HCT116 (cell line): Measurements from ENCODE around the gene CDH11. TPM values are rescaled to one million over a fixed set of nuclear protein-coding genes. Genes with fewer than 3 reads are reported as not detected.

ENCODE experiments used
- ATAC-seq: fragments of 200-7000 bp; cut with Tn5 transposase; 2 replicates; pipeline ENCODE4 v1.9.1; 2020; ENCODE audit warnings: mild to moderate bottlenecking, moderate library complexity
- BruUV-seq: library from RNA; stranded (reverse); fragments of 400-500 nt; replicated peaks from 2 replicates; lab custom pipeline; 2021; lab: Mats Ljungman, UMichigan
- CTCF ChIA-PET: fragments of 300-600 bp; sonication (Branson Sonifier 250); formaldehyde crosslinking; loops from one replicate; lab custom pipeline; 2021; ENCODE audit warnings: antibody characterized with exemption; lab: Charles Lee
- POLR2A ChIA-PET: fragments of 300-600, 350-600 bp; sonication (Branson Sonifier 250); formaldehyde crosslinking; loops from one replicate; lab custom pipeline; 2021; ENCODE audit warnings: antibody characterized with exemption; lab: Charles Lee
- RAD21 ChIA-PET, 2 experiments: fragments of 300-600 bp; sonication (Branson Sonifier 250); formaldehyde crosslinking; loops; one replicate each; lab custom pipeline; 2023; ENCODE audit warnings: low total read pairs in 2 of 2; ENCODE audit not compliant: uncharacterized antibody in 2 of 2, unreplicated experiment in 2 of 2, low non-redundant PET in 1 of 2; lab: Charles Lee
- DNase-seq: peaks from one replicate; pipeline ENCODE4 v3.0.0-alpha.2; 2010; ENCODE audit warnings: low read depth, low spot score
- H2AFZ ChIP-seq: fragments of 200-600 bp; shearing (Covaris generic), sonication (generic); 2 replicates; pipeline ENCODE4 v1.6.1; 2017; ENCODE audit warnings: low read depth, mixed run types, mixed read lengths, antibody characterized with exemption, low read length; ENCODE audit not compliant: poor library complexity, severe bottlenecking
- H3K27ac ChIP-seq: 2 replicates; pipeline ENCODE4 v1.5.1; 2012; ENCODE audit warnings: low read depth, low read length
- H3K27me3 ChIP-seq: fragments of 200-600 bp; sonication (generic); 2 replicates; pipeline ENCODE4 v1.6.1; 2016; ENCODE audit warnings: mixed run types, low read length, mixed read lengths; ENCODE audit not compliant: insufficient read depth
- H3K36me3 ChIP-seq, 2 experiments: fragments of 200-500 bp in 1 of 2; fragments of 200-600 bp in 1 of 2; sonication (Bioruptor generic) in 1 of 2; sonication (generic) in 1 of 2; 2 replicates each; pipeline versions ENCODE4 v1.5.1 to v1.6.1; 2014 to 2016; ENCODE audit warnings: low read length in 2 of 2, inconsistent platforms in 1 of 2, mixed read lengths in 1 of 2, mixed run types in 1 of 2; ENCODE audit not compliant: insufficient read depth in 2 of 2, control insufficient read depth in 1 of 2
- H3K4me1 ChIP-seq, 2 experiments: fragments of 200-600 bp in 1 of 2; sonication (generic) in 1 of 2; 2 replicates each; pipeline versions ENCODE4 v1.5.1 to v1.6.1; 2012 to 2017; ENCODE audit warnings: low read length in 2 of 2, inconsistent platforms in 1 of 2, mild to moderate bottlenecking in 1 of 2, mixed read lengths in 1 of 2, mixed run types in 1 of 2, moderate library complexity in 1 of 2; ENCODE audit not compliant: insufficient read depth in 2 of 2, control insufficient read depth in 1 of 2
- H3K4me2 ChIP-seq: fragments of 200-600 bp; sonication (generic); 2 replicates; pipeline ENCODE4 v1.6.1; 2017; ENCODE audit warnings: mixed run types, low read length, mixed read lengths
- H3K4me3 ChIP-seq, 2 experiments: fragments of 200-600 bp in 1 of 2; sonication (generic) in 1 of 2; replicated peaks in 1 of 2; 2 replicates each; pipeline ENCODE4 v1.5.1; 2011 to 2016; ENCODE audit warnings: low read length in 2 of 2, control low read depth in 1 of 2, low read depth in 1 of 2, mild to moderate bottlenecking in 1 of 2, mixed read lengths in 1 of 2, mixed run types in 1 of 2
- H3K79me2 ChIP-seq: fragments of 200-600 bp; sonication (generic); 2 replicates; pipeline ENCODE4 v1.6.1; 2017; ENCODE audit warnings: mild to moderate bottlenecking, mixed run types, low read length, moderate library complexity, mixed read lengths; ENCODE audit not compliant: insufficient read depth
- H3K9ac ChIP-seq: fragments of 200-600 bp; sonication (generic); 2 replicates; pipeline ENCODE4 v1.6.1; 2016; ENCODE audit warnings: low read length, mixed read lengths
- H3K9me2 ChIP-seq: fragments of 200-600 bp; sonication (generic), shearing (Covaris generic); 2 replicates; pipeline ENCODE4 v1.6.1; 2017; ENCODE audit warnings: mixed run types, mild to moderate bottlenecking, moderate library complexity; ENCODE audit not compliant: insufficient read depth
- H3K9me3 ChIP-seq, 2 experiments: fragments of 200-500 bp in 1 of 2; fragments of 200-600 bp in 1 of 2; sonication (Bioruptor generic) in 1 of 2; sonication (generic) in 1 of 2; 2 replicates each; pipeline ENCODE4 v1.6.1; 2014 to 2017; ENCODE audit warnings: low read length in 2 of 2, mixed read lengths in 2 of 2, inconsistent platforms in 1 of 2, low read depth in 1 of 2, mild to moderate bottlenecking in 1 of 2, mixed run types in 1 of 2, moderate library complexity in 1 of 2; ENCODE audit not compliant: control insufficient read depth in 1 of 2, insufficient read depth in 1 of 2
- H4K20me1 ChIP-seq: fragments of 200-600 bp; sonication (generic), shearing (Covaris generic); 2 replicates; pipeline ENCODE4 v1.6.1; 2017; ENCODE audit warnings: mixed run types, mild to moderate bottlenecking, moderate library complexity; ENCODE audit not compliant: insufficient read depth
- CBX3 ChIP-seq: IDR thresholded peaks from 2 replicates; pipeline ENCODE4 v1.6.1; 2012; ENCODE audit warnings: low read depth
- CEBPB ChIP-seq: IDR thresholded peaks from 2 replicates; pipeline ENCODE4 v1.6.1; 2012; ENCODE audit warnings: low read depth
- EGR1 ChIP-seq: IDR thresholded peaks from 2 replicates; pipeline ENCODE4 v1.6.1; 2012; ENCODE audit warnings: low read depth
- ELF1 ChIP-seq: IDR thresholded peaks from 2 replicates; pipeline ENCODE4 v1.6.1; 2012; ENCODE audit warnings: low read depth, borderline replicate concordance
- EZH2 ChIP-seq: fragments of 200-600 bp; sonication (generic); IDR thresholded peaks from 2 replicates; pipeline ENCODE4 v1.6.1; 2017; ENCODE audit warnings: antibody characterized with exemption, mixed run types
- EZH2phosphoT487 ChIP-seq: fragments of 200-600 bp; IDR thresholded peaks from 2 replicates; pipeline ENCODE4 v1.6.1; 2018; ENCODE audit warnings: antibody characterized with exemption, borderline replicate concordance
- FOSL1 ChIP-seq: IDR thresholded peaks from 2 replicates; pipeline ENCODE4 v1.6.1; 2012; ENCODE audit warnings: low read depth
- JUND ChIP-seq: IDR thresholded peaks from 2 replicates; pipeline ENCODE4 v1.6.1; 2012
- POLR2A ChIP-seq: IDR thresholded peaks from 2 replicates; pipeline ENCODE4 v1.7.0; 2011; ENCODE audit warnings: borderline replicate concordance; ENCODE audit not compliant: insufficient read depth, insufficient read length; ENCODE audit errors: extremely low read depth
- RAD21 ChIP-seq: IDR thresholded peaks from 2 replicates; pipeline ENCODE4 v1.6.1; 2012; ENCODE audit warnings: low read depth, mild to moderate bottlenecking
- SIN3A ChIP-seq: IDR thresholded peaks from 2 replicates; pipeline ENCODE4 v1.6.1; 2012; ENCODE audit warnings: low read depth
- SP1 ChIP-seq: IDR thresholded peaks from 2 replicates; pipeline ENCODE4 v1.6.1; 2012; ENCODE audit warnings: low read depth
- SRF ChIP-seq: IDR thresholded peaks from 2 replicates; pipeline ENCODE4 v1.6.1; 2012; ENCODE audit warnings: low read depth
- TCF7L2 ChIP-seq: IDR thresholded peaks from 2 replicates; pipeline ENCODE4 v1.7.0; 2011; ENCODE audit warnings: borderline replicate concordance, inconsistent platforms; ENCODE audit not compliant: insufficient read depth, insufficient read length; ENCODE audit errors: extremely low read depth
- YY1 ChIP-seq: IDR thresholded peaks from 2 replicates; pipeline ENCODE4 v1.6.1; 2011; ENCODE audit warnings: low read length, low read depth, moderate library complexity, mild to moderate bottlenecking; ENCODE audit not compliant: insufficient replicate concordance; ENCODE audit errors: extremely low read depth
- ZFX ChIP-seq: fragments of 450-650 bp; IDR thresholded peaks from 2 replicates; pipeline ENCODE4 v1.6.1; 2017
- ZNF274 ChIP-seq: fragments of 200-500 bp; sonication (Bioruptor generic); IDR thresholded peaks from 2 replicates; pipeline ENCODE4 v1.6.1; 2014; ENCODE audit warnings: mild to moderate bottlenecking, low read depth, low read length, inconsistent platforms
- intact Hi-C: fragments of 100-400 bp; cut with micrococcal nuclease; formaldehyde crosslinking; loops from 2 replicates; pipeline ENCODE4 v1.10.0; 2022
- total RNA-seq: library from RNA; stranded (reverse); gene quantifications from one replicate; pipeline ENCODE4 v1.2.1, GENCODE V29; 2021; ENCODE audit not compliant: unreplicated experiment
- TF ChIP-seq, protein P1 (sequence below): IDR thresholded peaks from 2 replicates; pipeline ENCODE4 v1.6.1; 2012; ENCODE audit warnings: low read depth
- TF ChIP-seq, protein P2 (sequence below), 3 experiments: fragments of 200-600 bp in 1 of 3; sonication (generic) in 1 of 3; IDR thresholded peaks in 2 of 3; conservative IDR thresholded peaks in 1 of 3; 2 replicates each; pipeline ENCODE4 v1.5.1; 2012 to 2017; ENCODE audit warnings: low read depth in 2 of 3, low read length in 2 of 3, antibody characterized with exemption in 1 of 3, borderline replicate concordance in 1 of 3, control low read depth in 1 of 3, mild to moderate bottlenecking in 1 of 3, mixed read lengths in 1 of 3, mixed run types in 1 of 3, moderate library complexity in 1 of 3; ENCODE audit not compliant: insufficient read depth in 1 of 3
- TF ChIP-seq, protein P3 (sequence below): IDR thresholded peaks from 2 replicates; pipeline ENCODE4 v1.6.1; 2011; ENCODE audit warnings: mild to moderate bottlenecking, low read length, moderate library complexity; ENCODE audit not compliant: insufficient replicate concordance; ENCODE audit errors: extremely low read depth

The CDH11 gene
- total RNA-seq, 1 experiment from 2014 or later, result 0.52 TPM

DNA sequence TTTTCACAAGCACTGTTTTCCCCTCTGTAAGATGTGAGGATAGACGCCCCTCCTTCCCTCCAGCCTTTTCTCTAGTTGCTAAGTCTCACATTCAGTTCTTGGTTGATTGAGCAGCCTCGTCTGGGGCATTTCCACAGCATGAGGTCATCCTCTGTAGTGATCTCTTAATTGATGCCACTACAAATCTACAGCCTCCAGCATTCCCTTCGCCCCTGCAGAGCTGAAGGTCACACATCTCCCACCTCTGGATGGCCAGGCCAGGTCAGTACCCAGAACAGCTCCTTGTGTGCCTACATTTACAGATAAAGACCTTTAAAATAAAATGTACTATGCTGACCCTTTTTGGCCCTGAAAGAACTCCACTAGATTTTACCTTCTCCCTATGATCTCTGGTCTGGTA is 32.5 kb upstream of the CDH11 start:
- POLR2A ChIA-PET, result no interaction called here
- Histone ChIP-seq H3K9ac (no peak overlapping the region), H3K36me3 (no peaks in the 10 kb centered on the region), H3K27me3 (no peaks in the 10 kb centered on the region), H3K9me2 (no peaks in the 10 kb centered on the region), H2AFZ (no peak overlapping the region), H3K4me2 (no peak overlapping the region), H3K9me3 (peaks cover 12 to 18% of the 10 kb centered on the region in 2 experiments; a peak in 2 of 4 replicates), H3K4me1 (no peaks in the 10 kb centered on the region), H3K4me3 (no peak overlapping the region), H3K27ac (no peak overlapping the region), H3K79me2 (no peaks in the 10 kb centered on the region), H4K20me1 (no peaks in the 10 kb centered on the region)
- RAD21 ChIA-PET, result no interaction called here
- DNase-seq (no peak), ATAC-seq (no peak)
- TF ChIP-seq, protein P1, sequence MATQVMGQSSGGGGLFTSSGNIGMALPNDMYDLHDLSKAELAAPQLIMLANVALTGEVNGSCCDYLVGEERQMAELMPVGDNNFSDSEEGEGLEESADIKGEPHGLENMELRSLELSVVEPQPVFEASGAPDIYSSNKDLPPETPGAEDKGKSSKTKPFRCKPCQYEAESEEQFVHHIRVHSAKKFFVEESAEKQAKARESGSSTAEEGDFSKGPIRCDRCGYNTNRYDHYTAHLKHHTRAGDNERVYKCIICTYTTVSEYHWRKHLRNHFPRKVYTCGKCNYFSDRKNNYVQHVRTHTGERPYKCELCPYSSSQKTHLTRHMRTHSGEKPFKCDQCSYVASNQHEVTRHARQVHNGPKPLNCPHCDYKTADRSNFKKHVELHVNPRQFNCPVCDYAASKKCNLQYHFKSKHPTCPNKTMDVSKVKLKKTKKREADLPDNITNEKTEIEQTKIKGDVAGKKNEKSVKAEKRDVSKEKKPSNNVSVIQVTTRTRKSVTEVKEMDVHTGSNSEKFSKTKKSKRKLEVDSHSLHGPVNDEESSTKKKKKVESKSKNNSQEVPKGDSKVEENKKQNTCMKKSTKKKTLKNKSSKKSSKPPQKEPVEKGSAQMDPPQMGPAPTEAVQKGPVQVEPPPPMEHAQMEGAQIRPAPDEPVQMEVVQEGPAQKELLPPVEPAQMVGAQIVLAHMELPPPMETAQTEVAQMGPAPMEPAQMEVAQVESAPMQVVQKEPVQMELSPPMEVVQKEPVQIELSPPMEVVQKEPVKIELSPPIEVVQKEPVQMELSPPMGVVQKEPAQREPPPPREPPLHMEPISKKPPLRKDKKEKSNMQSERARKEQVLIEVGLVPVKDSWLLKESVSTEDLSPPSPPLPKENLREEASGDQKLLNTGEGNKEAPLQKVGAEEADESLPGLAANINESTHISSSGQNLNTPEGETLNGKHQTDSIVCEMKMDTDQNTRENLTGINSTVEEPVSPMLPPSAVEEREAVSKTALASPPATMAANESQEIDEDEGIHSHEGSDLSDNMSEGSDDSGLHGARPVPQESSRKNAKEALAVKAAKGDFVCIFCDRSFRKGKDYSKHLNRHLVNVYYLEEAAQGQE, result no peak
- no peak for TF ChIP-seq SIN3A
- TF ChIP-seq EGR1, result no peak
- TF ChIP-seq ZFX, result no peak
- TF ChIP-seq SP1, result no peak
- TF ChIP-seq ZNF274, result no peak
- TF ChIP-seq EZH2phosphoT487, result no peak
- TF ChIP-seq EZH2, result no peak
- no peak for TF ChIP-seq POLR2A
- no peak for TF ChIP-seq TCF7L2
- TF ChIP-seq, protein P2, sequence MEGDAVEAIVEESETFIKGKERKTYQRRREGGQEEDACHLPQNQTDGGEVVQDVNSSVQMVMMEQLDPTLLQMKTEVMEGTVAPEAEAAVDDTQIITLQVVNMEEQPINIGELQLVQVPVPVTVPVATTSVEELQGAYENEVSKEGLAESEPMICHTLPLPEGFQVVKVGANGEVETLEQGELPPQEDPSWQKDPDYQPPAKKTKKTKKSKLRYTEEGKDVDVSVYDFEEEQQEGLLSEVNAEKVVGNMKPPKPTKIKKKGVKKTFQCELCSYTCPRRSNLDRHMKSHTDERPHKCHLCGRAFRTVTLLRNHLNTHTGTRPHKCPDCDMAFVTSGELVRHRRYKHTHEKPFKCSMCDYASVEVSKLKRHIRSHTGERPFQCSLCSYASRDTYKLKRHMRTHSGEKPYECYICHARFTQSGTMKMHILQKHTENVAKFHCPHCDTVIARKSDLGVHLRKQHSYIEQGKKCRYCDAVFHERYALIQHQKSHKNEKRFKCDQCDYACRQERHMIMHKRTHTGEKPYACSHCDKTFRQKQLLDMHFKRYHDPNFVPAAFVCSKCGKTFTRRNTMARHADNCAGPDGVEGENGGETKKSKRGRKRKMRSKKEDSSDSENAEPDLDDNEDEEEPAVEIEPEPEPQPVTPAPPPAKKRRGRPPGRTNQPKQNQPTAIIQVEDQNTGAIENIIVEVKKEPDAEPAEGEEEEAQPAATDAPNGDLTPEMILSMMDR (IDR thresholded peaks at IDR 0.05 in 2 of 3, conservative IDR thresholded peaks at IDR 0.05 in 1 of 3; ENCODE audit: borderline replicate concordance in 1 of 3, insufficient read depth in 1 of 3, low read depth in 2 of 3, low read length in 2 of 3), result no peak
- TF ChIP-seq FOSL1, result no peak
- TF ChIP-seq CBX3, result no peak
- no peak for TF ChIP-seq JUND
- TF ChIP-seq CEBPB, result no peak
- TF ChIP-seq, protein P3, sequence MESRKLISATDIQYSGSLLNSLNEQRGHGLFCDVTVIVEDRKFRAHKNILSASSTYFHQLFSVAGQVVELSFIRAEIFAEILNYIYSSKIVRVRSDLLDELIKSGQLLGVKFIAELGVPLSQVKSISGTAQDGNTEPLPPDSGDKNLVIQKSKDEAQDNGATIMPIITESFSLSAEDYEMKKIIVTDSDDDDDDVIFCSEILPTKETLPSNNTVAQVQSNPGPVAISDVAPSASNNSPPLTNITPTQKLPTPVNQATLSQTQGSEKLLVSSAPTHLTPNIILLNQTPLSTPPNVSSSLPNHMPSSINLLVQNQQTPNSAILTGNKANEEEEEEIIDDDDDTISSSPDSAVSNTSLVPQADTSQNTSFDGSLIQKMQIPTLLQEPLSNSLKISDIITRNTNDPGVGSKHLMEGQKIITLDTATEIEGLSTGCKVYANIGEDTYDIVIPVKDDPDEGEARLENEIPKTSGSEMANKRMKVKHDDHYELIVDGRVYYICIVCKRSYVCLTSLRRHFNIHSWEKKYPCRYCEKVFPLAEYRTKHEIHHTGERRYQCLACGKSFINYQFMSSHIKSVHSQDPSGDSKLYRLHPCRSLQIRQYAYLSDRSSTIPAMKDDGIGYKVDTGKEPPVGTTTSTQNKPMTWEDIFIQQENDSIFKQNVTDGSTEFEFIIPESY, result no peak
- TF ChIP-seq RAD21, result no peak
- no peak for TF ChIP-seq YY1
- no peak for TF ChIP-seq SRF
- no peak for TF ChIP-seq ELF1
- CTCF ChIA-PET, result no interaction called here
- intact Hi-C loops, result no loop called here
- BruUV-seq, result no TSS peak
